ENCODE measurements around the gene PWP2. TPM values are rescaled to one million over a fixed set of nuclear protein-coding genes. Genes with fewer than 3 reads are reported as not detected.
A peak's percentile ranks its signal among the peaks of the same experiment; 100 is the strongest.
"Not testable (repeated sequence)": the region's sequence is repeated elsewhere in the genome, so short reads cannot be mapped to it uniquely, and the experiment has no call there.

PWP2 gene
- total RNA-seq, 2 donors from 2014 or later: 6.5 to 14.5 TPM

DNA sequence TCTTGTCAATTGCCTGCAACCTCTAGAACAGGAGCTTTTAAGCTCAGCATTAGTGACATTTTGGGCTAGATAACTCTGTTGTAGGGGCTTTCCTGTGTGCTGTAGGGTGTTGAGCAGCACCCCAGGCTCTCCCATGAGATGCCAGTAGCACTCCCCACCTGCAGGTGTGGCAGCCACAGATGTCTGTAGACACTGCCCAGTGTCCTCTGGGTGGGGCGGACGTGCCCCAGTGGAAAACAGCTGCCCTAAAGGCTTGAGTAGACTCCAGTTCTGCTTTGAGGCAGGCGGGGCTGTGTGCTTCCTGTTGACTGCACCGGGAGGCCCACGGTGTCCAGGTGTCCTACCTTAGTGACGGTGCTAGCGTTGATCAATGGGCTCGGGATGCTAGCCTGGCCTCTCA is 16.9 kb upstream of the PWP2 start:
- Histone ChIP-seq H3K27ac (peak overlapping the region in 2 of 4 donors; percentile 55 to 65), H3K36me3 (replicated peaks in 1 of 2; ENCODE audit: insufficient read depth in 1 of 2, low read depth in 2 of 2) (peaks cover 0 to 10% of the 10 kb centered on the region in 2 donors), H3K4me1 (peaks cover 29% of the 10 kb centered on the region), H3K9me3 (no peaks in the 10 kb centered on the region), H3K27me3 (no peaks in the 10 kb centered on the region), H3K4me3 (no peak overlapping the region)
- intact Hi-C loops (cut with DNase I): no loop called here
- no peak for DNase-seq
- ATAC-seq: no peak
- WGBS, 2 donors: 71 to 89% methylated on average over 8 of the region's 8 CpGs
- TF ChIP-seq, protein P1, sequence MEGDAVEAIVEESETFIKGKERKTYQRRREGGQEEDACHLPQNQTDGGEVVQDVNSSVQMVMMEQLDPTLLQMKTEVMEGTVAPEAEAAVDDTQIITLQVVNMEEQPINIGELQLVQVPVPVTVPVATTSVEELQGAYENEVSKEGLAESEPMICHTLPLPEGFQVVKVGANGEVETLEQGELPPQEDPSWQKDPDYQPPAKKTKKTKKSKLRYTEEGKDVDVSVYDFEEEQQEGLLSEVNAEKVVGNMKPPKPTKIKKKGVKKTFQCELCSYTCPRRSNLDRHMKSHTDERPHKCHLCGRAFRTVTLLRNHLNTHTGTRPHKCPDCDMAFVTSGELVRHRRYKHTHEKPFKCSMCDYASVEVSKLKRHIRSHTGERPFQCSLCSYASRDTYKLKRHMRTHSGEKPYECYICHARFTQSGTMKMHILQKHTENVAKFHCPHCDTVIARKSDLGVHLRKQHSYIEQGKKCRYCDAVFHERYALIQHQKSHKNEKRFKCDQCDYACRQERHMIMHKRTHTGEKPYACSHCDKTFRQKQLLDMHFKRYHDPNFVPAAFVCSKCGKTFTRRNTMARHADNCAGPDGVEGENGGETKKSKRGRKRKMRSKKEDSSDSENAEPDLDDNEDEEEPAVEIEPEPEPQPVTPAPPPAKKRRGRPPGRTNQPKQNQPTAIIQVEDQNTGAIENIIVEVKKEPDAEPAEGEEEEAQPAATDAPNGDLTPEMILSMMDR (IDR thresholded peaks at IDR 0.05): no peak
- TF ChIP-seq POLR2A (IDR thresholded peaks at IDR 0.05): no peak

DNA sequence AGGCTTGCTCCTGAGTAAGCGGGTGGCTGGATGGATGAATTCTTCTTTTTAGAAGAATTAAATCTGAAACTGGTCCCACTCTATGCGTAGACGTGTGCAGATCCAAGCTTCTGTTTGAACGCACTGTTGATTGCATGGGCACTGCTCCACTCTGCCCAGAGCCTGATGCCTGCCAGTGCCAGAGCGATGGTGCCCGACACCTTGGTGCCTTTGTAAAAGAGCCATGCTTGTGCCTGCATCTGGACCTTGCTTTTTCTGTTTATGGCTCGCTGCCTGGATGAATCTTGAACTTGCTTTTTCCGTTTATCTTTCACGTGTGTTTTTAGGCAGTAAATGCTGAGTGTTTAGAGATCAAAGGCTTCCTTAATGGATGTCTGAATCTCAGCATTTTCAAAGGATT is 15.0 kb upstream of the PWP2 start:
- TF ChIP-seq POLR2A (IDR thresholded peaks at IDR 0.05): no peak
- TF ChIP-seq, protein P1 (IDR thresholded peaks at IDR 0.05): no peak
- peaks cover 24% of the 10 kb centered on the region for H3K4me1 ChIP-seq
- H3K27me3 ChIP-seq: no peaks in the 10 kb centered on the region
- peaks cover 0 to 10% of the 10 kb centered on the region in 2 donors for H3K36me3 ChIP-seq (replicated peaks in 1 of 2; ENCODE audit: insufficient read depth in 1 of 2, low read depth in 2 of 2)
- H3K9me3 ChIP-seq: no peaks in the 10 kb centered on the region
- DNase-seq (no peak), ATAC-seq (no peak)
- intact Hi-C loops (cut with DNase I): no loop called here
- no peak overlapping the region for H3K27ac ChIP-seq
- H3K4me3 ChIP-seq: no peak overlapping the region
- WGBS, 2 donors: 84 to 85% methylated on average over 9 of the region's 9 CpGs

DNA sequence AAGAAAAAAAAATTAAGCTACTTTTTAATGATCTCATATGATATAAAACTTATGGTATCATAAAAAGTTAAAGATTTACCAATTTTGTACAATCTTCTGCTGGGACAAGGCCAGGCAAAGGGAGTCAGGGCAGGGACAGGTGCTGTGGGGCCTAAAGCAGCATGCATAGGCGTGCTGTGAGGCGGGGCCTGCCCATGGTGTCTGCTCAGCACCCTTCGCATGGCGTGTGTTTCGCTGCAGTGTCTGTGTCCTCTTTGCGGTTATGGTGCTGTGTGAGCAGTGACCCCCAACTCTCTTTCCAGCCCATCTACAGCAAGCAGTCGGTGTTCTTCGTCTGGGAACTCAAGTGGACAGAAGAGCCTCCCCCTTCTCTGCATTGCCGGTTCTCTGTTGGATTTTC is 13.4 kb upstream of the PWP2 start:
- ATAC-seq (no peak), DNase-seq (no peak)
- no peak overlapping the region for H3K27ac ChIP-seq
- no peak for TF ChIP-seq POLR2A (IDR thresholded peaks at IDR 0.05)
- TF ChIP-seq, protein P1 (IDR thresholded peaks at IDR 0.05): no peak
- H3K4me3 ChIP-seq: no peak overlapping the region
- no peaks in the 10 kb centered on the region for H3K9me3 ChIP-seq
- H3K36me3 ChIP-seq (replicated peaks in 1 of 2; ENCODE audit: insufficient read depth in 1 of 2, low read depth in 2 of 2): peaks cover 0 to 7% of the 10 kb centered on the region in 2 donors
- no peaks in the 10 kb centered on the region for H3K27me3 ChIP-seq
- 79 to 85% methylated on average over 9 of the region's 9 CpGs for WGBS, 2 donors
- intact Hi-C loops (cut with DNase I): no loop called here
- peaks cover 16% of the 10 kb centered on the region for H3K4me1 ChIP-seq

DNA sequence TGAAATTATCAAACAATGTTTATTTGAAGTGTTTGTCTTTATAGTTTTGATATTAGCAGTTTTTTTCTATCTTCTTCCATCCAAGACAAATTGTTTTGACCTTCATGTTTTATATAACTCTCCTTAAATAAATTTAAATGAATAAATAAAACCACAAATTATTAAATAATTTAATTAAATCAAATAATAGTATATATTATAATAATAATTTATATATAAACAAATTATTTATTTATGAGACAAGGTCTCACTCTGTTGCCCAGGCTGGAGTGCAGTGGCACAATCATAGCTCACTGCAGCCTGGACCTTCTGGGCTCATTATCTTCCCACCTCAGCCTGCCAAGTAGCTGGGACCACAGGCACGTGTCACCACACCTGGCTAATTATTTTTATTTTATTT is 12.4 kb upstream of the PWP2 start:
- Histone ChIP-seq H3K36me3 (replicated peaks in 1 of 2; ENCODE audit: insufficient read depth in 1 of 2, low read depth in 2 of 2) (peaks cover 0 to 7% of the 10 kb centered on the region in 2 donors), H3K27ac (no peak overlapping the region), H3K4me1 (peaks cover 6% of the 10 kb centered on the region), H3K9me3 (no peaks in the 10 kb centered on the region), H3K27me3 (no peaks in the 10 kb centered on the region), H3K4me3 (no peak overlapping the region)
- no peak for DNase-seq
- 54 to 63% methylated on average over 1 of the region's 1 CpG for WGBS, 2 donors
- no peak for TF ChIP-seq POLR2A (IDR thresholded peaks at IDR 0.05)
- TF ChIP-seq, protein P1 (IDR thresholded peaks at IDR 0.05): no peak
- ATAC-seq: no peak
- intact Hi-C loops (cut with DNase I): no loop called here

DNA sequence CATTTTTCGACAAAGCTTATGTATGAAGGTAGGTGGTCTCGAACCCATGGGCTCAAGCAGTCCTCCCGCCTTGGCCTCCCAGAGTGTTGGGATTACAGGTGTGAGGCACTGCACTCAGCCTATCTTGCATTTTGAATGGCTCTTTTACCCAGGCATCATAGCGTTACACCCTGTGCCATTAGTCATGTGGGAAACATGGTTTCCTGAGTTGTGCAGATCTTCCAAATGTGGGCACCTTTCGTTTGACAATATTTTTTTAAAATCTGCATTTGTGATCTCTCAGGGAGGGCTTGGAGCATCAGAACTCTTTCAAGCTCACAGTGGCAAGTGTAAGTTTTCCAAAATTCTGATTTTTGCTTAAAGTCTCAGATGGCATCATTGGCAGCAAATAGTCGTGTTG is 8.7 kb upstream of the PWP2 start:
- ATAC-seq; H3K27ac ChIP-seq; H3K9me3 ChIP-seq; intact Hi-C loops (cut with DNase I); H3K36me3 ChIP-seq (replicated peaks in 1 of 2; ENCODE audit: insufficient read depth in 1 of 2, low read depth in 2 of 2); H3K4me1 ChIP-seq; H3K4me3 ChIP-seq; DNase-seq; H3K27me3 ChIP-seq: not testable (repeated sequence)
- WGBS, 2 donors: no CpG with 5 or more reads among the region's 6 CpGs

DNA sequence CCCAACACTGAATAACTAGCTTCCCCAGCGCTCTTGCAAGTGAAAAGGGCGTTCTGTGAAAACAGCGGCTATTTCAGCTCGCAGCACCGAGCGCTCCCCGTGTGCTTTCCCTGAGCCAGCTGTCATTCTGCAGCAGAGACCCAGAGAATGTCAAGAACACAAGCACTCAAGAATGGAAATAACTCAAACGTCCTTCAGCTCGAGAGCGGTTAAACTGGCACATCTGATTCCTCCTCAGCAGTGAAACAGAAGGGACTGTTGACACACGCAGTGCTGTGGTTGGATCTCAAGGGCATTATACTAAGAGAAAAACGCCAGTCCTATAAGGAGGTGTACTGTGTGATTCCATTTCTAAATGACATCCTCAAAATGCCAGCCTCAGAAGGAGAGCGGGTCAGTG is 8.2 kb upstream of the PWP2 start:
- H3K4me1 ChIP-seq; H3K27ac ChIP-seq; DNase-seq; H3K9me3 ChIP-seq; H3K27me3 ChIP-seq; H3K36me3 ChIP-seq (replicated peaks in 1 of 2; ENCODE audit: insufficient read depth in 1 of 2, low read depth in 2 of 2); ATAC-seq; intact Hi-C loops (cut with DNase I); H3K4me3 ChIP-seq: not testable (repeated sequence)
- no CpG with 5 or more reads among the region's 13 CpGs for WGBS, 2 donors

DNA sequence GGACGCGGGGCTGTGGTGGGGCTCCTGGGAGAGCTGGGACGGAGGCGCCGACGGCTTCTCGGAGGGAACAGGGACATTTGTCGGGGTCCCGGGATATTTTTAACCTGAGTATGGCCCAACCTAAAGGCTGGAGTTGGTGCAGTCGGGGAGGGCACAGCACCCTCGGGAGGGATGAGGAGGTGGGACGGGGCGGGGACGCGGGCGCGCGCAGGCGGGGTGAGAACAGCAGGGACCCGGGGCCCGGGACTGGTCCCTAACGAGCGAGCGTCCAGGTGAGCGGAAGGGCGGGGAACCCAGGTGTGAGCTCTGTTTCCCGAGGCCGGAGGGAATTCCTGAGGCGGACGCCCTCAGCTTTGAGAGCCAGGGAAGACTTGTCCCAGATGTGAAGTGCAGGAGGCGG is 390 bp downstream of the PWP2 start:
- peak overlapping the region in 2 of 4 donors; percentile 59 to 62 for H3K27ac ChIP-seq
- H3K36me3 ChIP-seq (replicated peaks in 1 of 2; ENCODE audit: insufficient read depth in 1 of 2, low read depth in 2 of 2); H3K9me3 ChIP-seq; DNase-seq; H3K4me1 ChIP-seq; intact Hi-C loops (cut with DNase I); H3K27me3 ChIP-seq; H3K4me3 ChIP-seq: not testable (repeated sequence)
- WGBS, 2 donors: no CpG with 5 or more reads among the region's 31 CpGs
- peak; percentile 55 for ATAC-seq

DNA sequence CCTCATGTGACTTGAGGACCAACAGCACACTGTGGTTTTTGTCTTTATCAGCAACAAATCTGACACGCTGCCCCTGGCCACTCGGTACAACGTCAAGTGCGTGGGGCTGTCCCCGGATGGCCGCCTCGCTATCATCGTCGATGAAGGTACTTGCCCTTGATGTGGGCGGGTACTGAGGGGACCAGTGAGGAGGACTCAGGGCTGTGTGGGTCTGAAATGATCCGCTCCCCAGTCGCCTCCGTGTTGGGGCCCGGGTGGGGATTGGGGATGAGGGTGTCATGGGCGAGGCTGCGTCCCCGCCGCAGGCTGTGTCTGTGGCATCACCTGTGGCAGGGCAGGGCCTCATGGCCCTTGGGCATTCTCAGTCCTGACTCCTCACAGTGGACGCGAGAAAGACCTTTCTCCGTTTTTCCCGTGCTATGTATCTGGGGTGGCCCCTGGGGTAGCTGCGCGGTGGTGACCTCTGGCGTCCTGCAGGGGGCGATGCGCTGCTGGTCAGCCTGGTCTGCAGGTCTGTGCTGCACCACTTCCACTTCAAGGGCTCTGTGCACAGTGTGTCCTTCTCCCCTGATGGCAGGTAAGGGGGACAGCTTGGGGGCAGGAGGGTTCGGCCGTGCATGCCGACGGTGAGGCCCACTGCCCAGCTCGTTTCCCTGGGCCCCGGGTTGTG is 6.6 kb downstream of the PWP2 start:
- H3K9me3 ChIP-seq; intact Hi-C loops (cut with DNase I); H3K27ac ChIP-seq; H3K36me3 ChIP-seq (replicated peaks in 1 of 2; ENCODE audit: insufficient read depth in 1 of 2, low read depth in 2 of 2); H3K27me3 ChIP-seq; H3K4me1 ChIP-seq; H3K4me3 ChIP-seq; ATAC-seq; DNase-seq: not testable (repeated sequence)
- no CpG with 5 or more reads among the region's 33 CpGs for WGBS, 2 donors

All from body of pancreas (tissue), 4 donors.